GM19193 (cell line): Measurements from ENCODE around the gene LILRA6.

Experiments
- POLR2A ChIP-seq: IDR thresholded peaks from 4 replicates; pipeline ENCODE4 v1.6.1; 2011; ENCODE audit not compliant: insufficient read depth, insufficient read length; ENCODE audit errors: extremely low read depth

The LILRA6 gene

GRCh38 chr19:54218259-54218658 is 24.3 kb downstream of the LILRA6 start:
- no peak for TF ChIP-seq POLR2A

GRCh38 chr19:54216869-54217268 is 25.7 kb downstream of the LILRA6 start:
- TF ChIP-seq POLR2A = no peak

- TF ChIP-seq POLR2A = no peak
Observed at GRCh38 chr19:54211235-54211634, 31.4 kb downstream of the LILRA6 start.

- no peak for TF ChIP-seq POLR2A
Observed at GRCh38 chr19:54209811-54210494, 32.6 kb downstream of the LILRA6 start.

- TF ChIP-seq POLR2A = no peak
Observed at GRCh38 chr19:54209058-54209810, 33.4 kb downstream of the LILRA6 start.

GRCh38 chr19:54208784-54209057 is 33.9 kb downstream of the LILRA6 start:
- no peak for TF ChIP-seq POLR2A

- TF ChIP-seq POLR2A = peak; percentile 49
Observed at GRCh38 chr19:54207983-54208783, 34.4 kb downstream of the LILRA6 start.

- no peak for TF ChIP-seq POLR2A
Observed at GRCh38 chr19:54207676-54207982, 35.0 kb downstream of the LILRA6 start.

- no peak for TF ChIP-seq POLR2A
Observed at GRCh38 chr19:54206831-54207177, 35.8 kb downstream of the LILRA6 start.

- no peak for TF ChIP-seq POLR2A
Observed at GRCh38 chr19:54206030-54206830, 36.4 kb downstream of the LILRA6 start.

GRCh38 chr19:54204767-54205468 is 37.7 kb downstream of the LILRA6 start:
- TF ChIP-seq POLR2A = no peak

- no peak for TF ChIP-seq POLR2A
Observed at GRCh38 chr19:54203151-54203611, 39.4 kb downstream of the LILRA6 start.

- TF ChIP-seq POLR2A = no peak
Observed at GRCh38 chr19:54201980-54202379, 40.6 kb downstream of the LILRA6 start.

GRCh38 chr19:54201172-54201701 is 41.4 kb downstream of the LILRA6 start:
- TF ChIP-seq POLR2A = no peak
